Dermis blood vessel endothelial cell (primary cell): ENCODE data around the gene SERP2. TPM values are rescaled to one million over a fixed set of nuclear protein-coding genes. Genes with fewer than 3 reads are reported as not detected.

Experiments
- DNase-seq: peaks from one replicate; pipeline ENCODE4 v3.0.0; 2010
- total RNA-seq: library from RNA; depleted of rRNA; stranded (reverse); fragments of >200 nt; gene quantifications from 2 replicates; pipeline ENCODE4 v1.2.3, GENCODE V29; 2014

Gene SERP2
- total RNA-seq, 1 donor from 2014 or later: 1.4 TPM

DNA sequence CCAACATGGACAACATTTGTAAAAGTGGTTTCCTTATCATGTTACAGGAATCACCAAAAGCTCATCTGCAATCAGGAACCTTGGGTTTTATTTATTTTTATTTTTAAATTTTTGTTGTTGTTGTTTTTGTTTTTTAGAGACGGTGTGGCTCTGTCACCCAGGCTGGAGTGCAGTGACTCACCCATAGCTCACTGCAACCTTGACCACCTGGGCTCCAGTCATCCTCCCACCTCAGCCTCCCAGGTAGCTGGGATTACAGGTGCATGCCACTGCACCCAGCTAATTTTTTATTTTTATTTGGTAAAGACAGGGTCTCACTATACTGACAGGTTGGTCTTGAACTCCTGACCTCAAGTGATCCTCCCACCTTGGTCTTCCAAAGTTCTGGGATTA is 13.6 kb upstream of the SERP2 start:
- no peak for DNase-seq

DNA sequence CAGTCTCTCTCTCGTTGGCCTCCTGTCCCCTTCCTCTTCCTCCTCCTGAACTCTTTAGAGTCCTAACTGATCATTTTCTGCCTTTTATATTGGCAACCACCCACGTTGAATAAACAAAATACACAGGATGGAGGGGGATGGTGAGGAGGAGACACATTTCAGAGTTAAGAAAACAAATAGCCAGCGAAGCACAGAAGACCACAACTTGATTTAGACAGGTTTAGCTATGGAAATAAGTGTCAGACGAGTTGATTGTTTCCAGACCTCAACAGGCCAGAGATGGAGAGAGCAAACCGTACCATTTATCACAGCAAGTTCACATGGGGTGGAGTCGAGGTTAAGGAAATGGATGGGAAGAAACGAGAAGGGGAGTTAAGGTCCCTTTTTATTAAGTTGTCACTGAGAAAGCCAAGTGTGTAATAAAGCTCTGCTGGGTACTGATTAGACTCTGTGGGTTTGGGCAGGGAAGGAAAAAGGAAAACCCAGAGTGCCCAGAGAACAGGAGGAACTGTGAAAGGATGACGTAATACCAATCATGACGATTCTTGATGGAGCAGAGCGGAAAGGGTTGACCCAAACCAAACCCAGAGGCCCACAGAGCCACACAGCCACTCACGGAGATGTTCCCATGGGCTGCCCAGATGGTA is 11.1 kb upstream of the SERP2 start:
- DNase-seq: peak; percentile 30

DNA sequence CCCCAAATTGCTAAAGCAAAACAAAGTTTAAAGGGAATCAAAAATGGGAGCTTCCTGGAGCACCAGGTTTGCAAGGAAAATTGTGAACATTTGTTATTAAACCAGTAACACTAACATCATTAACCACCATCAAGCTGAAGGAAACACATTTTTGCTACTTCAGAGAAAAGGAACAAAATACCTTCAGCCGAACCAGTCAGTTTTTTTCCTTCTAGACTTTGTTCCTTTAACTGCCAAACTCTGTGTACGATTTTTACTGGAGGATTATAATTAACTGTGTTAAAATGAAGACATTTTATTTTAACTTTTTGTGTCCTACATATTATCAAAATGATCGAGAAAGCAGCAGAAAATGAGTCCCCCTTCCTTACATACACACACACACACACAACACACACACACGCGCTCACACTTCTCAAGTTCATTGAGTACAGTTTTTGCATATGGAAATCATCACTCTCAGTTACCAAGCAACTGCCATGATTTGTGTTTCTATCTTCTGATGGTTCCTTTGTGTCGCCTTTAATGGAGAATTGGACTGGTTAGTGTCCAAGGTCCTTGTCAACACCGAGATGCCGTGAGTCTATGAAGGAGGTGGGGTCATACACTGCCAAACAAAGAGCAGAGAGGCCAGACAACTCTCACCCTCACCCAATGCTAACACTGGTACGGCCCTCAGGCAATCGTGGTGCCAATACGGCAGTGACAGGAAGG is 9.8 kb upstream of the SERP2 start:
- DNase-seq: peak; percentile 17

DNA sequence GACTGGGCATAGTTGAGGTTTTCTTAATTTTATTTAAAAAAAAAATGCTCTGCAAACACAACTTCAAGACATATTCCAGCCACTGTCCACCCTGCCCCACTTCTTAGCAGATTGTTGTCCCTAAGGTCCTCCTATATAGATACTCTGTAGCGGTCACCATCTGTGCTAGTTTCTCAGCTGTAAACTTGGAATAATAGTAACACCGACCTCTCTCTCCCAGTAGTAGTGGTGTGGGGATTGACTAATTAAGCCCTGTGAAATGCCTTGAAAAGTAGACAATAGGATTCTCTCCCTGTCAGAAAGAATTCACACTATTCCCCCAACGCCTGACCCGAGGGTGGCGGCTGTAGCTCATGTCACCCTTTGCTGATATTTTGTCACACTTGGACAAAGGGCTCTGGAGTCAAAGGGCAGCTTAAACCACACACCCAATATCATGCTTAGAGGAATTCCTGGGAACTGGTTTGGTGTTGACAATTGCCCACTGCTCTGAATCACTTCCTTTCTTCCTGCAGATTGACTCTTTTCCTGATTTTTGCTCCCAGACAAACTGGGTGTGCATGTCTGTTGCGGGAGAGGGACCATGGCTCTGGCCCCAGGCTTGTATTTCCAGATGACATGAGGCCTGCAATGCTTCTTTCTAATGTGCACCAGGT is 9.2 kb upstream of the SERP2 start:
- peak; percentile 89 for DNase-seq

DNA sequence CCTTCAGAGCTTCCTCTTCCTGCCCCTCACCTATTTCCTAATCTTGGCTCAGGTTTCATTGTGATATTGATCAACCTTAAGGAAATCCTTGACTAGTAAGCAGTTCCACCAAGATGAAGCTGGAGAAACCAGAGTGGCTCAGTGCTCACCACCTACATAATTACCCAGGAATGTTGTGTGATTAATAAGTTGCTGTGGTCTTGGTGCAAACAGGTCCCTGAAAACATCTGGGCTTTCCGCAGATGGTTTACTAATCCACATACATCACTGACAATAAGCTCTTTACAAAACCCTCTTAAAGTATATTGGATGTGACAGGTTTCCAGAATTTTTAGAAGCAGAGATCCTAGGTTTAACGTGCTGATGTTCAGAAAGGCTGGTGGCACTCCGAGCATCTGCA is 8.6 kb upstream of the SERP2 start:
- peak; percentile 66 for DNase-seq

DNA sequence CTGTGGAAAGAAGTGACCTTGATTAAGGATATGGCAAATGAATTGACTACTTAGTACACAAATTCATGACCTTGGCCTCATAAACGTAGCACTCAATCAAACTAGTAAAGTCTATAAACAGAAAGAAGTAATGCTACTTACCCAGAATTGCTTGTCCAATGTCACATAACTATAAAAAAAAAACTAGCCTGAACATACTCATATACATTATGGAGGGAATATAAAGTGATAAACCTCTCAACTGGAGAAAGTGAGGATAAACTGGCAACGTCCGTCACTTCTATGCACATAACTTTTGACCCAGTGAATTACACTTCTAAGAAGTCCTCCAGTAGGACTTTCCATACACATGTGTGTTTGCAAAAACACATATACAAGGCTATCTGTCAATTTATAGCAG is 7.7 kb upstream of the SERP2 start:
- peak; percentile 9 for DNase-seq

DNA sequence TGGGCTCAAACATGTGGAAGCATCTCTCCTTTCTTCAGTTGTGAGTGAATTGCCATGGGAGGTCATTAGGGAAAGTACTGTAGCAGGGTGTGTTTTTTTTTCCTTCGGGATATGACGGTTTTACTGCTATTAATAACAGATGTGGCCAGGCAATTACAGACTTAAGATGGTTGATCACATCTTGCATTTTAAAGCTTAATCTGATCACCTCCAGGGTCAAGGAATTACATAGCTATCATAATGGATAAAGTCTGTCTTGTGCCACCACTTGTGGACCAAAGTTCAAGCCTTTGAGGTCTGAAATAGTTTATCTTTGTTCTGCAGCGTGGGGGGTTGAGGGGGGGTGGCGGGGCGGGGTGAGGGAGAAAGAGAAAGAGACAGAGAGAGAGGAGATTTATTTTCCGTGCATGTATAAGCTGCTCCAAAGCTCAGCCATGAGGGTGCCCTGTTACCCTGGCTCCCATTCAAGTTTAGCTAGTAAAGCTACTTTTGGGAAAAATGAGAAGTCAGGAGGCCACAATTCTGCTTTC is 5.5 kb upstream of the SERP2 start:
- peak; percentile 19 for DNase-seq

DNA sequence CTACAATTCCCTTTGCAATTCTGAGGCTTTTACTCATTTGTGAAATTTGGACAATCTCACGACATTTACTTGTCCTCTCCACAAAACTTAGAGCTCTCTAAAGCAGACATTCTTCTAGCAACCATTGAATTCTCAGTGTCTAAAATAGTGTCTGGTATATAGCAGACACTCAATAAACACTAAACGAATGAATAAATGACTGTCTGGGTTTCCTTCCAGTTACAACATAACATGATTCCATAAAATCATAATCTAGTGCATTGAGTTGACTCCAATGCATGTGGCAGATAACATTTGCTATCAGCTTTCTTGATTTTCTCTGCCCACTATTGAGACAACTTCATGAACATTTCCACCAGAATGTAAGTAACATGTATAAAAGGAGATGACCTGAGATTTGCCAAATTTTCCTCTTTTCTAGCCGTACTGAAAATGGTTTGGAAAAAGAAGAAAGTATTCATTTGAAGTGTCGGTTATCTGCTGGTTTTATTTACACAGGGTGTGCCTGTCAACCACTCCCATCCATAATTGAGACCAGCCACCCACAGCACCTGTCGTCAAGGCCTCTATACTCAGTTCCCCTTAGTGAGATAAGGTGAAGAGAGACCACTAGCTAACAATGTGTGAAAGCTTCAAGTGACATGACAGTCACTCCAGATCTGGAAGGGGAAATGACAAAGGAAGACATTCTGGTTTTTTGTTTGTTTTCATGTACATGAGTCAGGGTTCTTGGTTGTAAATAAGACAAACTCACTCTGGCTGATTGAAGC is 4.8 kb upstream of the SERP2 start:
- DNase-seq: no peak

DNA sequence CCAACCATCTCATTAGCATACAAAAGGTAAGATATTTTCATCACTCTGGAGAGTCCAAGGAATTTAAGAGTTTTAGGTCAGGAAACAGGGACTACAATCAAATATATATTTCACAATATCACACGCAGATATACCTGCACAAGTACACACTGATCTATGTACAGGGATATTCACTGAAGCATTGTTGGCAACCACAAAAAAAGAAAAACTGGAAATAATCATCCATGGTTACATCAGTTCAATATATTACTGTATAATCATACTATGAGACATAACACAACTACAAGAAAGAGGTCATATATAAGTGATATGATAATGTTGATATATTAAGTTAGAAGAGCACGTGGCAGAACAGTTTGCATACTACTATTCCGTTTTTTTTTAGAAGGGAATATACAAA is 2.2 kb upstream of the SERP2 start:
- no peak for DNase-seq

DNA sequence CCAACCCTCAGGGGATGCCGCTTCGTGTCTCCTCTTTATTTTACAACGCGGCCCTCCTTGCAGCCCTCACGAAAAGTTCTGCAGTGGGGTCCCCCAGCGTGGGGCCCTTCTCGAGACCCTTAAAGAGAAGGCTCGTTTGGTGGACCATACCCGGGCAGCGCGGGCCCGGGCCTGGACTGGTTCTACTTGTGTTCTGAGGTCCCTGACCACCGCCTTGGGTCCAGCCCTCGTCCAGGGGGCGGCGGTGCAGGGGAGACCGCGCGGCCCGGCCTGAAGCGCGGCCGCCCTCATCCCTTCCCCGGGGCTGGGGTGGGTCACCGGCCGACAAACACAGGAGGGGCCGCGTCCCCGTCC is 400 bp upstream of the SERP2 start:
- DNase-seq: no peak

DNA sequence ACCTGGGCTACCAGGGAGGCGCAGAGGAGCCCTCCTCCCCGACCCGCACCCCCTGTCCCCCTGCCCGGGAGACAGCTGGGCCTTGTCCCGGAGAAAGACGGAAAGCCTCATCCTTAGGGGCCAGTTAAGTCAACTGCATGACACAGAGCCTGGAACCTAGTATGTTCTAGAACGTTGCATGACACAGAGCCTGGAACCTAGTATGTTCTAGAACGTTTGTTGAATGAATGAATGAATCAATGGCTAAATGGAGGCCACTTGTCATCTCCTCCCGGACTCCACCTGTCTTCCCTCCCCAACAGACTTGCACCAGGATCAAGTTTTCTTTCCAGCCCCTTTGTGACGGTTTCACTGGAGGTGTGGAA is 706 bp downstream of the SERP2 start:
- no peak for DNase-seq

DNA sequence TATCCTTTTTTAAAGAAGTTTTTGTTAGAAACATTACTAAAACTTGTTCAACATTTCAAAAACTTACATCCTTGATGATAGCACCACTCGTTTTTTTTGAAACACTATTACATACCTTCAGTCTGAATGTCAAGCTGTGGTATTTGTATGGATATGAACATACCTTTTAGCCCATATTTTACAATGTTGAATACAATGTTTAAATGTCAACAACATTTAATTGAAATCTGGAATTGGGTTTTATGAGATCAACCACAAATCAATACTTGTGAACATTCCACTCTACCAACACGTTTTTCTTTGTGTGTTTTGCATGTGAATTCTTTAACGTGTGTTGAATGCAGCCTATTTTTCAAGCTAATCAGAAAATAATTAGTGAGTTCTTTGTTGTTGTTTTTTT is 4.7 kb downstream of the SERP2 start:
- no peak for DNase-seq

DNA sequence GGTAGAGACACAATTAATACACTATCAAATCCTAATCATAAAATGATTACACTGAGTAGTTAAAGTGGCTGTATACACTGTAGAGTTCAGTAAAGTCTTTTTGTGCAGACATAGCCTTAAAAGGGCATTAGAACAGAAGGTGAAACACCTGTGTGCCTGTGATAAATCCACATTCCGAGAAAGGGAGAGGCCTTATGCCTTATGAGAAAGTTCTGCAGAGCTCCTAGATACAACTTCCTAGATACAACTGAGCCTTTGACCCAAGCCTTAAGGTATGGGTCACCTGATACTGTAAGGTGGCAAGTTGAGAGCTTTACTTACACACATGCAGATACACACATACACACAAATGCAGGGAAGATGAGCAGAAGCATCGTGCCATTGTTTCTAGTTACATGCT is 6.3 kb downstream of the SERP2 start:
- DNase-seq: no peak

DNA sequence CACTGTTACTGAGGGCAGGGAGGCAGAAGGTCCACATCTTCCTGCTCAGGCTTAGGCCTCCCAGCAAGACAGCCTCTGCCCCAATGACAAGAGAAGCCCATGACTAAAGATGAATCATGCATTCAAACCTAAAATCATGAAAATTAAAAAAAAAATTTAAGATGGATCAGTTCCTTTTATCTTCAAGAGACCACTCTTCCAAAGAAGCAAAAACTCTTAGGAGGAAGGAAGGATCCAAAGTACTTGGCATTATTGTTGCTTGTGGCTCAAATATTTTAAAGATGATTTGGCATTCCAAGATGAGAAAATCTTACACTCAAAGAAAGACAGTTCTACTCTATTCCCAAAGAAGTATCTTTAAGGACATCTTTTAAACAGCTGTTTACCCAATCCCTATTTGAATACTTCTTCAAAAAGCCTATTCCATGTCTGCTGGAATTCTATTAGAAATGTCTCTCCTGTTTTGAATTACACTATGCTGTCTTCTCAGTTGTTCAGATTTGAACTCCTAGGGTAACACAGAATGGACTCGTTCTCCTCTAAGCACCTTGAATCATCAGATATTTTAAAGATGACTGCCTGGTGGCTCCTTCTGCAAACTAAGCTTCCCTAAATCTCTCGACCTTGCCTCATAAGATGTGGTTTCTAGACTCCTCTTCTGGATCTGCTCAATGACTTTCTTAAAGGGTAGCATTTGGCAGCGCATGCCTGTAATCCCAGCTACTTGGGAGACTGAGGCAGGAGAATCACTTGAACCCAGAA is 7.0 kb downstream of the SERP2 start:
- no peak for DNase-seq

DNA sequence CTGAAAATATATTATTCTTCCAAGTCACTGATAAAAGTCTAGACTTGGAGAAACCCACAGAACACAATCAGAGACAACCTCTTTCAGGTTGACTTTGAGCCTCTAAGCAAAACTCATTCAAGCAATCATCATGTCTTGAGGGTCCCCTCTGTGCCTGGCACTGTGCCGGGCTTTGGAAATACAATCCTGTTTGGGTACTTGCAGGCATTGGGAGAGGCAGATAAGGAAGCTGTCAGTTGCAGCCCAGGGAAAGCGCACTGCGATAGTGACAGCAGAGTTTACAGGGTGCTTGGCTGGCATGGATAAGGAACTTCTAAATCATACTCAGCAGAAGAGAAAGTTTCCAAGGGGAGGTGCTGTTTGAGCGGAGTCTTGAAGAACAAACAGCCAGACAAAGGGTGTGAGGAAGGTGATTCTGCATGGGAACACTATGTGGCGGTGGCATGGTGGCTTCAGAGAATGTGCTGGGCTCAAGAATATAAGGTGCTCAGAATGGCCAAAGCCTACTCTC is 9.1 kb downstream of the SERP2 start:
- DNase-seq: no peak

DNA sequence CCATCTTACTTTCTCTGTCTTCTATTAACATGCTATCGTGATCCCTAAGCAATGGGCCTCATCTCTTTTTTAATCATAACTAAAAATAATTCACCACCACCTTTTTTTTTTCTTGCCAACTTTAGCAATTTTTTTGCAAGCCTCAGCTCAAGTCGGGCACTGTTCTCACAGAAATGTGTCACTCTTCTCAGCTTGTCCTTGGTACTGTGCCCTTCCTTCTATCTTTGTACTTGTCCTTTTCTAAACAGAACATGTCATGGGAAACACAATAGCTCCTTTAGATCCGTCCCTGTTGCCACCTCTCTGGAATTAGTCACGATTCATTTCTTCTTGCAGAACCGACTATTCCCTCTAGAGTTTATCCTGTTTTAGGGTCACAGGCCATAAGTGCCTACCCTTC is 10.3 kb downstream of the SERP2 start:
- DNase-seq: no peak

DNA sequence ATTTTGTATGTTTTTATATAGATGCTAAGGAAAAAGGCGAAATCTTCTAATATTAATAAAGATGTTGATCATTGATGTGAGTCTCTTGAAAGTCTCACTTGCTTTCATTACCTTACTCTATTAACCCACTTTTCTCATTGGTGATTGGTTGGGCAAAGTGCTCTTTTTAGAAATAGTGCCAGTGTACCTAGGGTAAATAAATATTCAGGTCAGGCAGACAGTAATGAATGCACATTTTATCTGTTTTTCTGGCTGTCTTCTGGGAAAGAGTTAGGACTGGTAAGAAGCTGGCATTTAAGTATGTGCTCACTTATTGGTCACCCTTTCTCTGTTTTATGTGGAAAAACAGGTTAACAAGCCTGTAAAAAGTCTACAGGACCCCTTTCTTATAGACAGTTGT is 11.2 kb downstream of the SERP2 start:
- no peak for DNase-seq

DNA sequence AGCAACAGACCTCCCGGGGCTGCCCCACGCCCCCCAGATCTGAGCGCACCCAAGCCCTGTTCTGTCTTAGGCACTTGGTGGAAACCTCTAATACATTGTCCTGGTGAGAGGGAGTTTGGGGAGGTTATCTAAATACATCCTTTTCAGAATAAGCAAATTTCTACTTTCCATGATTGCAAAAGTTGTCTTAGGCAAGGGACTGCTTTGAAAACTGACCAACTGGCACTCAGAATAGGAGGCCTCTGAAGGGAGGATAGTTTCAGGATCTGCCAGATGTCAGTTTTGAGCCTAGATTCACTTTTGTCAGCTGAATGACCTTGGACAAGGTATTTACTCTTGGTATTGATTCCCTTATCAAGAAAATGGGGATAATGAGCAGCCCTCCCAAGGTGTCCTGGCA is 11.8 kb downstream of the SERP2 start:
- no peak for DNase-seq

DNA sequence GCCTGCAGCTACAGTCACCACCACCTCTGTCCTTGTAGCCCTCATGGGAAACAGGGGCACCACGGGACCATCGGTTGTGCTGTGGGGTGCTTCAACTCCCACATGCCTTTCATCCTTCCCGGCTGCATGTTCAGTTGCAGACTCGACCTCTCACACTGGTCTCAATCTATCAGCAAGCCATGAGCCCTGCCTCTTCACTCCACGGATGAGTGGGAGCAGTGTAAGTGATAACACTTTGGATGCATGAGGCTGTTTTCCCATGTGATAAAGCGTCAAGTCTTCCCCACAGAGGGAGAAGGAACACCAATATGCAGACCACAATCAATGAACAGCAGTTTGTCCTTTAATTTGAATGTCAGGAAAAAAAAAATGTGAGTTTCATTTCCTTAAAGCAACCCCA is 12.2 kb downstream of the SERP2 start:
- DNase-seq: no peak

DNA sequence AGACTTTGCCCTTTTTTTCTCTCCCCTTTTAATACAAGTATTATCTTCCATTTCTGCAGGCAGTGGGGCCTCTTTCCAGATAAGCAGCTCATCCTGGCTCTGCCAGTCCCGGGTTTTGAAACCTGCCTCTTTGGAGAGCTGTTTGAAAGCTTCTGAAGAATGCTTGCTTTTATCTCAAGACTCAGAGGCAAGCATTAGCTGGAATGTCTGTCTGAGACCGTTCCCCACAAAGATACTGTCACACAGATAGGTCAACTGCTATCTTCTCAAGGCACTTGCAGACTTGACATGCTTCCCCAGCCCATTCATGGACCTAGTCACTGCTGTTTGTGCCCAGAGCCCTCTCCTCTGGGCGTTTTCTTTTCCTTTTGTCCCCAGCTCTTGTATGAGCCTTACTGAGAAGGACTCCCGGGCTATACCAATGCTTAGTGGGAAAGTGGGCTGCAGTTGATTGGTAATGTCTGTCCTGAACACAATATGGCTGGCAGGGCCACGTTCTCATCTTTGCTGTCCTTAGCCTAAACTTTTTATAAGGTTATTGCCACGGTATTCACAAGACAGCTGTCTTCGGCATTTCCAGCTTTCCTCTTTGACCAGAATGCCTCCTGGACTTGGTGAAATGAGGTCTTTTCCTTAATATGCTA is 13.4 kb downstream of the SERP2 start:
- no peak for DNase-seq

DNA sequence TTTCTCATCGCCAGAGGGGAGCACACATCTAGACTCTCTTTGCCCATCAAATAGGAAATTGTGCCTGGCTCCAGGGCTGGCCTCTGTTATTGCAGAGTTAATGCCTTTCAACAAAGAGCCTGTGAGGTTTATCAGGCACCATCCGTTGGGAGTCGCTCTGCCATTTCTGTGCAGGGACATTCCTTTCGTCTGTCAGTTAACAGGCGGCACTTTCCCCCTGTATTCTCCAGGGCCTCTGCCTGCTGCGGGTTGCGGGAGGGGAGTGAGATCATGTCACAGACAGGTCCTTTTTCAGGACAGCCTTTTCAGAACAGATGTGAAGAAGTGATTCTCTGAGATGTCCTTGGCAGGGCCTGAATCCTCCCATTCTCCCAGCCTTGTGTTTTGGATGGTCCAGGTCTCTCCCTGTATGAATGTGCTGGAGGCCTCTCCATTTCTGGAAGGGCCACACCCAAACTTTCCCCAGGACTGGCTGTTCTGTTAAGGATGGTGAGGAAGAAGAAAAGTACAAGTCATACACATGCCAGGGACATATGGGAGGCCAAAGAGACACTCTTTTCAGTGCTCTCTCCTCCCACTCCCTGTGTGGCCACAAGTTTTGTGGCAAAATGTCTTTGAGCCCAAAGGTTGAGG is 14.9 kb downstream of the SERP2 start:
- DNase-seq: no peak
